ENCODE results near the gene OCLN. TPM values are rescaled to one million over a fixed set of nuclear protein-coding genes. Genes with fewer than 3 reads are reported as not detected.
"Not testable (repeated sequence)": the region's sequence is repeated elsewhere in the genome, so short reads cannot be mapped to it uniquely, and the experiment has no call there.

Gene OCLN
- total and polyA plus RNA-seq, 7 donors = 1.3 to 19.7 (median 3.9) TPM

DNA sequence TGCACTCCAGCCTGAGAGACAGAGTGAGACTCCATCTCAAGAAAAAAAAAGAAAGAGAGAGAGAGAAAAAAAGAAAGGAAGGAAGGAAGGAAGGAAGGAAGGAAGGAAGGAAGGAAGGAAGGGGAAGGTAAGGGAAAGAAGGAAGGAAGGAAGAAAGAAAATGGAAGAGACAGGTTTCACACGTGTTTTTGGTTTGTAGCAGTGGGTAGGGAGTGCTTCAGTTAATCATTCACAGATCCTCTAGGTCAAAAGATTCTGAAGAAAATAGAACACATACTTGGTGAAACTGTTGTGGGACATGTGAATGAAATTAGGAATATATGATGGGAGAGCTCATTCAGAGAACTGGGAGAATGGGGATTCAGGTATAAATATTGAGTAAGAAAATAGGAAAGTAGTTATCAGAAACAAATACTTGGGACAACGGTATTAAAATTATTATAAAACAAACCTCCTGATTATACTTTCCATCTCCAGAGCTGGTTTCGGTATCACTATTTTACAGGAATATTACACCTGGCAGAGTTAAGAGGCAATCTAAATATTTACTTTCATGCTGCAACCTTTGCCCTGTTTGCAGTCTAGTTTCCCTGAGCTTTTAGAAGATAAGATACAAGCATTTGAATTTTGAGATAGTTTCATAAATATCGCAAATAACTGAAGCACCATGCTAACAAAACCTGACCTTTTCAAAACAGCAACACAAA, 40.5 kb upstream of the OCLN start:
- Histone ChIP-seq H3K27me3 (no peaks in the 10 kb centered on the region), H3K4me1 (no peaks in the 10 kb centered on the region), H3K36me3 (no peaks in the 10 kb centered on the region), H3K27ac (no peak overlapping the region), H3K4me3 (no peak overlapping the region), H3K9me3 (no peaks in the 10 kb centered on the region)
- intact Hi-C loops (cut with DNase I) = no loop called here
- 13 to 58% methylated on average over 4 of the region's 4 CpGs for WGBS, 2 donors
- DNase-seq = no peak
- TF ChIP-seq, protein P1, sequence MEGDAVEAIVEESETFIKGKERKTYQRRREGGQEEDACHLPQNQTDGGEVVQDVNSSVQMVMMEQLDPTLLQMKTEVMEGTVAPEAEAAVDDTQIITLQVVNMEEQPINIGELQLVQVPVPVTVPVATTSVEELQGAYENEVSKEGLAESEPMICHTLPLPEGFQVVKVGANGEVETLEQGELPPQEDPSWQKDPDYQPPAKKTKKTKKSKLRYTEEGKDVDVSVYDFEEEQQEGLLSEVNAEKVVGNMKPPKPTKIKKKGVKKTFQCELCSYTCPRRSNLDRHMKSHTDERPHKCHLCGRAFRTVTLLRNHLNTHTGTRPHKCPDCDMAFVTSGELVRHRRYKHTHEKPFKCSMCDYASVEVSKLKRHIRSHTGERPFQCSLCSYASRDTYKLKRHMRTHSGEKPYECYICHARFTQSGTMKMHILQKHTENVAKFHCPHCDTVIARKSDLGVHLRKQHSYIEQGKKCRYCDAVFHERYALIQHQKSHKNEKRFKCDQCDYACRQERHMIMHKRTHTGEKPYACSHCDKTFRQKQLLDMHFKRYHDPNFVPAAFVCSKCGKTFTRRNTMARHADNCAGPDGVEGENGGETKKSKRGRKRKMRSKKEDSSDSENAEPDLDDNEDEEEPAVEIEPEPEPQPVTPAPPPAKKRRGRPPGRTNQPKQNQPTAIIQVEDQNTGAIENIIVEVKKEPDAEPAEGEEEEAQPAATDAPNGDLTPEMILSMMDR (IDR thresholded peaks at IDR 0.05) = no peak
- TF ChIP-seq POLR2AphosphoS5 (IDR thresholded peaks at IDR 0.05) = no peak

DNA sequence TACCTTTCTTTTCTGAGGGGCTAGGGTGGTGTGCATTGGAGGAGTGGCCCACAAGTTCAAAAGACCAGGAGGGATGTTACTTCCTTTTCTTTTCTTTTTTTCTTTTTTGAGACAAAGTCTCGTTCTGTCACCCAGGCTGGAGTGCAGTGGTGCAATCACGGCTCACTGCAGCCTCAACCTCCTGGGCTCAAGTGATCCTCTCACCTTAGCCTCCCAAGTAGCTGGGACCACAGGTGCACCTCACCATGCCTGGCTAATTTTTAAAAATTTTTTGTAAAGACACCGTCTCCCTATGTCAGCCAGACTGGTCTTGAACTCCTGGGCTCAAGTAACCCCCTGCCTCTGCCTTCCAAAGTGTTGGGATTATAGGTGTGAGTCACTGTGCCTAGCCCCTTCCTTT, 39.1 kb upstream of the OCLN start:
- H3K9me3 ChIP-seq; H3K36me3 ChIP-seq; intact Hi-C loops (cut with DNase I); DNase-seq; H3K4me1 ChIP-seq; H3K27me3 ChIP-seq; H3K4me3 ChIP-seq; H3K27ac ChIP-seq: not testable (repeated sequence)
- 50 to 75% methylated on average over 3 of the region's 3 CpGs for WGBS, 2 donors

DNA sequence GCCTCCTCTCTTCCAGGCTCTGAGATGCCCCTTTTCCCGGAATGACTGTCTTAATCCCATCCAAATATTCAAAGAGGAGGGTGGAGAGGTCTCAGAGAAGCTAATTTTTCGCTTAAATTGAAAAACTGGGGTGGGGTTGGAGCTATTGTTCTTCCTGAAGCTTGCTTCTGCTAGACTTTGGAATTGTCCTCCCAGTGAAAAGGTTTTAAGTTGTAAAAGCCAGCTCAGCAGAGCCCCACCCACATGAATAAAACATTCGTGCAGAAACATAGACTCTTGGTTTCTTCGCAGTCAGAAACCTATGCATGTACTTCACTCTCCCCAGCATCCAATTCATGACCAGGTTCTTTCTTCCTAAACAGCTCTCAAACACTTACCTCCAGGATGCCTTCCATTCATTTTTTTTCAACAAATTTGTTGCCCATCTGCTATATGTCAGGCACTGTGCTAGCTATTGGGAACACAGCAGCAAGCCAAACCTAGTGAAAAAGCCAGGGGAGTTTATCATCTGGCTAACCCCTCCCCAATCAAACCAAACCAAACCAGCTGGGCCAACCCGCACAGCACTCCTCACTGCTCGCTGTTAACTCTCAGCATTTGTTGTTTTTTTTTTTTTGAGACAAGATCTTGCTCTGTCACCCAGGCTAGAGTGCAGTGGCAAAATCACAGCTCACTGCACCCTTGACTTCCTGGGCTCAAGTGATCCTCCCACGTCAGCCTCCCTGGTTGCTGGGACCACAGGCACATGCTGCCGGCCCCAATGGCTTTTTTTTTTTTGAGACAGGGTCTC, 37.9 kb upstream of the OCLN start:
- no peaks in the 10 kb centered on the region for H3K36me3 ChIP-seq
- DNase-seq = no peak
- no peaks in the 10 kb centered on the region for H3K9me3 ChIP-seq
- no peak overlapping the region for H3K27ac ChIP-seq
- TF ChIP-seq, protein P1 (IDR thresholded peaks at IDR 0.05) = no peak
- TF ChIP-seq EP300 (IDR thresholded peaks at IDR 0.05) = no peak
- no peak for TF ChIP-seq POLR2AphosphoS5 (IDR thresholded peaks at IDR 0.05)
- no peak for TF ChIP-seq POLR2A (IDR thresholded peaks at IDR 0.05)
- H3K4me1 ChIP-seq = no peaks in the 10 kb centered on the region
- H3K27me3 ChIP-seq = no peaks in the 10 kb centered on the region
- intact Hi-C loops (cut with DNase I) = no loop called here
- 14 to 64% methylated on average over 8 of the region's 8 CpGs for WGBS, 2 donors
- no peak overlapping the region for H3K4me3 ChIP-seq

DNA sequence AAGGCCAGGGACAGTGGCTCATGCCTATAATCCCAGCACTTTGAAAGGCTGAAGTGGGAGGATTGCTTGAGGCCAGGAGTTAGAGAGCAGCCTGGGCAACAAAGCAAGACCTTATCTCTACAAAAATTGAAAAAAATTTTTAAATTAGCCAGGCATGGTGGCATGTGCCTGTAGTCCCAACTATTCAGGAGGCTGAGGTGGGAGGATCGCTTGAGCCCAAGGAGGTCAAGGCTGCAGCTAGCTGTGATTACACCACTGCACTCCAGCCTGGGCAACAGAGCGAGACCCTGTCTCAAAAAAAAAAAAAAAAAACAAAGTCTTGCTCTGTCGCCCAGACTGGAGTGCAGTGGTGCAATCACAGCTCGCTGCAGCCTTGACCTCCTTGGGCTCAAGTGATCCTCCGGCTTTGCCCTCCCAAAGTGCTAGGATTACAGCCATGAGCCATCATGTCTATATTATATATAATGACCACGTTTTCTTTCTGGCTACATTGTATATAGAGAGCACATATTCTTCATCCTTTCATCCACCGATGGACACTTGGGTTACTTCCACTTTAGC, 37.1 kb upstream of the OCLN start:
- H3K4me1 ChIP-seq; H3K4me3 ChIP-seq; DNase-seq; H3K27ac ChIP-seq; H3K27me3 ChIP-seq; H3K36me3 ChIP-seq; H3K9me3 ChIP-seq; intact Hi-C loops (cut with DNase I): not testable (repeated sequence)
- 86 to 93% methylated on average over 7 of the region's 7 CpGs for WGBS, 2 donors

DNA sequence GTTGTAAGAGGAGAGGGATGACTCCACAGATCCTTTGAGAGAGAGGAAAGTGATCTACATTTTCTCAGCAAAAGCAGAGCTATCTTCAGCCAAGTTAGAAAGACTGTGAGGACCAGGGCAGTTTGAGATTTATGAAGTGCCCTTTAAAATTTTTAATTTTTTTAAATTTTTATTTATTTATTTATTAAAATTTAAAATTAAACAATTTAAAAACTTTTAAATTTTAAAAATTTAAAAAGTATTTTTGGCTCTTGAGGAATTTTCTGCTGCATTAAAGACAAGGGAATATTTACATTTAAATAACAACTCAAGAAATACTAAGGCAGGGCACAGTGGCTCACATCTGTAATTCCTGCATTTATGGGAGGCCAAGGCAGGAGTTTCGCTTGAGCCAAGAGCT, 30.4 kb upstream of the OCLN start:
- no peaks in the 10 kb centered on the region for H3K36me3 ChIP-seq
- no peak for TF ChIP-seq POLR2A (IDR thresholded peaks at IDR 0.05)
- TF ChIP-seq EP300 (IDR thresholded peaks at IDR 0.05) = no peak
- no peak for TF ChIP-seq POLR2AphosphoS5 (IDR thresholded peaks at IDR 0.05)
- TF ChIP-seq, protein P1 (IDR thresholded peaks at IDR 0.05) = no peak
- no peaks in the 10 kb centered on the region for H3K4me1 ChIP-seq
- no peak overlapping the region for H3K27ac ChIP-seq
- 89 to 96% methylated on average over 1 of the region's 1 CpG for WGBS, 2 donors
- no peak overlapping the region for H3K4me3 ChIP-seq
- H3K9me3 ChIP-seq = no peaks in the 10 kb centered on the region
- intact Hi-C loops (cut with DNase I) = no loop called here
- no peaks in the 10 kb centered on the region for H3K27me3 ChIP-seq
- DNase-seq = no peak

DNA sequence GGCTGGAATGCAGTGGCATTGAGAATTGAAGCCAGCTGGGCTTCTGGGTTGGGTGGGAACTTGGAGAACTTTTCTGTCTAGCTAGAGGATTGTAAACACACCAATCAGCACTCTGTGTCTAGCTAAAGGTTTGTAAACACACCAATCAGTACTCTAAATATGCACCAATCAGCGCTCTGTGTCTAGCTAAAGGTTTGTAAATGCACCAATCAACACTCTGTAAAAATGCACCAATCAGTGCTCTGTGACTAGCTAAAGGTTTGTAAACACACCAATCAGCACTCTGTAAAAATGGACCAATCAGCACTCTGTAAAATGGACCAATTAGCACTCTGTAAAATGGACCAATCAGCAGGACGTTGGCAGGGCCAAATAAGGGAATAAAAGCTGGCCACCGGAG, 26.2 kb upstream of the OCLN start:
- H3K27ac ChIP-seq; H3K27me3 ChIP-seq; H3K4me1 ChIP-seq; intact Hi-C loops (cut with DNase I); H3K36me3 ChIP-seq; H3K9me3 ChIP-seq; DNase-seq; H3K4me3 ChIP-seq: not testable (repeated sequence)
- 91% methylated on average over 3 of the region's 3 CpGs for WGBS, 2 donors
